Mesendoderm (in vitro differentiated cells): Measurements from ENCODE around the gene PLG.
A peak's percentile ranks its signal among the peaks of the same experiment; 100 is the strongest.

Experiments
- DNase-seq: peaks from one replicate; pipeline ENCODE4 v3.0.0; 2013
- H2AK5ac ChIP-seq: 2 replicates; pipeline ENCODE4 v1.6.1; 2013; ENCODE audit warnings: low read length, inconsistent platforms
- H2BK120ac ChIP-seq: 2 replicates; pipeline ENCODE4 v1.6.1; 2013; ENCODE audit warnings: low read depth, mild to moderate bottlenecking, low read length, moderate library complexity, mixed read lengths
- H2BK15ac ChIP-seq: replicated peaks from 2 replicates; pipeline ENCODE4 v1.6.1; 2013; ENCODE audit warnings: low read depth, mild to moderate bottlenecking, moderate library complexity
- H2BK5ac ChIP-seq: 2 replicates; pipeline ENCODE4 v1.6.1; 2013; ENCODE audit warnings: low read length, inconsistent platforms
- H3K18ac ChIP-seq: 2 replicates; pipeline ENCODE4 v1.6.1; 2013; ENCODE audit warnings: mild to moderate bottlenecking, low read length, mixed read lengths
- H3K23ac ChIP-seq: one replicate; pipeline ENCODE4 v1.6.1; 2013; ENCODE audit warnings: low read length
- H3K27ac ChIP-seq: 2 replicates; pipeline ENCODE4 v1.5.1; 2013; ENCODE audit warnings: low read depth, mild to moderate bottlenecking, inconsistent platforms, low read length, moderate library complexity
- H3K27me3 ChIP-seq: 2 replicates; pipeline ENCODE4 v1.6.1; 2013; ENCODE audit warnings: low read length, control low read depth, mild to moderate bottlenecking, inconsistent platforms; ENCODE audit not compliant: insufficient read depth, poor library complexity
- H3K36me3 ChIP-seq: 2 replicates; pipeline ENCODE4 v1.6.1; 2013; ENCODE audit warnings: low read length, inconsistent platforms; ENCODE audit not compliant: control insufficient read depth, insufficient read depth
- H3K4ac ChIP-seq: one replicate; pipeline ENCODE4 v1.6.1; 2013; ENCODE audit warnings: low read depth, mild to moderate bottlenecking, low read length, moderate library complexity
- H3K4me1 ChIP-seq: 2 replicates; pipeline ENCODE4 v1.6.1; 2013; ENCODE audit warnings: low read depth, low read length, inconsistent platforms; ENCODE audit not compliant: control insufficient read depth
- H3K4me2 ChIP-seq: 2 replicates; pipeline ENCODE4 v1.6.1; 2013; ENCODE audit warnings: low read length
- H3K4me3 ChIP-seq: 2 replicates; pipeline ENCODE4 v1.5.1; 2013; ENCODE audit warnings: mild to moderate bottlenecking, low read length
- H3K56ac ChIP-seq: one replicate; pipeline ENCODE4 v1.6.1; 2013; ENCODE audit warnings: low read length
- H3K79me1 ChIP-seq: 2 replicates; pipeline ENCODE4 v1.6.1; 2013; ENCODE audit warnings: low read length, inconsistent platforms
- H3K79me2 ChIP-seq: 2 replicates; pipeline ENCODE4 v1.6.1; 2013; ENCODE audit warnings: mild to moderate bottlenecking, low read length; ENCODE audit not compliant: control insufficient read depth, insufficient read depth
- H3K9ac ChIP-seq: 2 replicates; pipeline ENCODE4 v1.6.1; 2013; ENCODE audit warnings: low read length, inconsistent platforms
- H4K5ac ChIP-seq: one replicate; pipeline ENCODE4 v1.6.1; 2013; ENCODE audit warnings: low read length
- H4K8ac ChIP-seq: one replicate; pipeline ENCODE4 v1.6.1; 2013; ENCODE audit warnings: low read depth, mild to moderate bottlenecking, control low read depth, low read length, moderate library complexity
- WGBS: extraction: QIAGEN DNeasy Blood & Tissue Kit; methylation state at CpG from one replicate; pipeline ENCODE4 v1.1.7; 2013; ENCODE audit warnings: low lambda C conversion rate, missing lambda C conversion rate; ENCODE audit not compliant: insufficient coverage; ENCODE audit errors: extremely low coverage; 5-methylcytosine and 5-hydroxymethylcytosine counted together

PLG gene

DNA sequence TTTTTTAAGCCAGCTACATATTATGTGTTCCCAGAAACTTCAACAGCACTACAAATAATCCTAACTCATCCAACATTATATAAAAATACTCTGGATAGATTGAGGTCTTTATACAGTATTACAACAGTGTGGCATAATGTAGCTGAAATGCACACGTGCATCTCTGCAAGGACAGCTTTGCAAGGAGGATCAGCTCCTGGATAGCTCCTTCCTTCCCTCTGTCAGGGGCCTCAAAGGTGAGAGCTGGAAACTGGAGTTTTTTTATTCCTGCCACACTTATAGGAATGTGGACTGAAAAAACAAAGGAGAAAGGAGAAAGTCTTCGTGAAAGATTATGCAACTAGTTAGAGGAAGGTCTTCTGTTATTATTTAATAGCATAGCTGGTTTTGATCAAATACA lies 53.1 kb downstream of the PLG start:
- H3K4me3 ChIP-seq, result no peak overlapping the region
- H2BK5ac ChIP-seq, result no peak overlapping the region
- no peak overlapping the region for H3K4ac ChIP-seq
- no peak overlapping the region for H2AK5ac ChIP-seq
- no peak overlapping the region for H3K56ac ChIP-seq
- H4K5ac ChIP-seq, result no peak overlapping the region
- H3K27ac ChIP-seq, result no peak overlapping the region
- H4K8ac ChIP-seq, result no peak overlapping the region
- no peaks in the 10 kb centered on the region for H3K27me3 ChIP-seq
- no peak overlapping the region for H3K23ac ChIP-seq
- H2BK15ac ChIP-seq, result no peak overlapping the region
- no peaks in the 10 kb centered on the region for H3K4me1 ChIP-seq
- H3K79me2 ChIP-seq, result no peaks in the 10 kb centered on the region
- WGBS, result no CpG with 5 or more reads among the region's 2 CpGs
- H3K9ac ChIP-seq, result no peak overlapping the region
- H3K79me1 ChIP-seq, result no peaks in the 10 kb centered on the region
- H3K4me2 ChIP-seq, result no peak overlapping the region
- no peak overlapping the region for H3K18ac ChIP-seq
- H2BK120ac ChIP-seq, result no peak overlapping the region
- no peaks in the 10 kb centered on the region for H3K36me3 ChIP-seq
- peak; percentile 16 for DNase-seq

DNA sequence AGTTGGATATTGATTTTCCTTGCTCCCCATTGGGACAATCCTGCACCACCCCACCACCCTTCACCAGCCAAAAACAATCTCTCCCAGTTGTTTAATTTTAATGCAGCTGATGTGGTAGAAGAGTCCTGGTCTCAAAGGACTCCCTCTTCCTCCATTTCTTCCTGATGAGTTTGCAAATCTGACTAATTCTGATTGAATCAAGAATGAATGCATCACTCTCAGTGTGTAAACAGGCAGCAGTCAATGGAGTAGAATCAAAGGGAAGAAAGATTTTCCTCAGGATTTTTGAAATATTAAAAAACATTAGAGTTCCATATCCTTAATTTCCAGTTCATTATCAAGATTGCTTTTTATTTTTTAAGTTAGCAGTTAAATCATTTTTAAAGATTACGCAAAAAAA lies 54.0 kb downstream of the PLG start:
- Histone ChIP-seq H3K36me3 (no peaks in the 10 kb centered on the region), H2BK15ac (no peak overlapping the region), H3K56ac (no peak overlapping the region), H3K4me2 (no peak overlapping the region), H2BK120ac (no peak overlapping the region), H2BK5ac (no peak overlapping the region), H4K8ac (no peak overlapping the region), H3K23ac (no peak overlapping the region), H3K27me3 (no peaks in the 10 kb centered on the region), H3K79me2 (no peaks in the 10 kb centered on the region), H3K4me1 (no peaks in the 10 kb centered on the region), H3K4me3 (no peak overlapping the region), H3K4ac (no peak overlapping the region), H3K9ac (no peak overlapping the region), H3K18ac (no peak overlapping the region), H3K79me1 (no peaks in the 10 kb centered on the region), H2AK5ac (no peak overlapping the region), H3K27ac (no peak overlapping the region), H4K5ac (no peak overlapping the region)
- WGBS, result no CpG with 5 or more reads among the region's 1 CpG
- no peak for DNase-seq

DNA sequence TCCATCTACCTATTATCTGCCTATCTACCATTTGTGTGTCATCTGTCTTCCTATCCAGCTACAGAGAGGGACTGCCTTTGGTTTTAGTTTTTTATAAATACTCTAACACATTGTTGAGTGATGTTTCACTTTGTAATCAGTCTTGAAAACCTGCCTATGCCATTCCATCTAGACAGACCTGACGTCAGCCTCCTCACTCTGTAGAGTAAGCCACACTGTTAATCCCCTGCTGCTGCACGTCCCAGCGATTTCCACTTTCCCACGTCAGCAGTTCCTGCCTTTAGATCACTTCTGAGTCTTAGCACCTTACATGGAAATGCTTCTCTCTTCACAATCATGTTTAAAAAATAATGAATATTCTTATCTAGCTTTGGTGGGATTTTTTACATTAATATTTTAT lies 54.8 kb downstream of the PLG start:
- no peaks in the 10 kb centered on the region for H3K27me3 ChIP-seq
- no CpG with 5 or more reads among the region's 4 CpGs for WGBS
- no peak overlapping the region for H4K5ac ChIP-seq
- H3K27ac ChIP-seq, result no peak overlapping the region
- H3K18ac ChIP-seq, result no peak overlapping the region
- no peaks in the 10 kb centered on the region for H3K36me3 ChIP-seq
- H4K8ac ChIP-seq, result no peak overlapping the region
- H3K4me2 ChIP-seq, result no peak overlapping the region
- H2BK15ac ChIP-seq, result no peak overlapping the region
- no peak overlapping the region for H3K9ac ChIP-seq
- H3K4me1 ChIP-seq, result no peaks in the 10 kb centered on the region
- no peaks in the 10 kb centered on the region for H3K79me2 ChIP-seq
- H3K4ac ChIP-seq, result no peak overlapping the region
- no peak overlapping the region for H2BK120ac ChIP-seq
- H3K56ac ChIP-seq, result no peak overlapping the region
- H3K4me3 ChIP-seq, result no peak overlapping the region
- no peak overlapping the region for H3K23ac ChIP-seq
- H2BK5ac ChIP-seq, result no peak overlapping the region
- no peaks in the 10 kb centered on the region for H3K79me1 ChIP-seq
- DNase-seq, result no peak
- no peak overlapping the region for H2AK5ac ChIP-seq

DNA sequence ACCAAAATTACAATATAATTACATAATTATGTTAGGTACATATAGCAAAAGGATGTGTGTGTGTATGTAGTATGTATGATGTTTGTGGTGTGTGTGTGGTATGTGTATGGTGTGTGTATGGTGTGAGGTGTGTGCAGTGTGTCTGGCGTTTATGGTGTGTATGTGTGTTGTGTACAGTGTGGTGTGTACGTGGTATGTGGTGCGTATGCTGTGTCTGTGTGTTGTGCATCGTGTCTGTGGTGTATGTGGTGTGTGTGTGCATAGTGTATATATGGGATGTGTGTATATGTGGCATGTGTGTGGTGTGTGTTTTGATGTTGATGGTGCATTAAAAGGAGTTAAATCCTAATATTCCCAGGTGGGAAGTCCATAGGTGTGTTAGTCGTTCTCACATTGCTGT lies 62.8 kb downstream of the PLG start:
- no peaks in the 10 kb centered on the region for H3K79me2 ChIP-seq
- H3K9ac ChIP-seq, result peak overlapping the region; percentile 20
- H3K4ac ChIP-seq, result no peak overlapping the region
- H2BK15ac ChIP-seq, result no peak overlapping the region
- no peak overlapping the region for H2BK120ac ChIP-seq
- no peak overlapping the region for H3K27ac ChIP-seq
- 100% methylated on average over 1 of the region's 5 CpGs for WGBS
- H3K4me3 ChIP-seq, result no peak overlapping the region
- peak overlapping the region; percentile 73 for H3K23ac ChIP-seq
- H3K56ac ChIP-seq, result peak overlapping the region; percentile 79
- peak overlapping the region; percentile 94 for H2BK5ac ChIP-seq
- no peak overlapping the region for H3K18ac ChIP-seq
- H4K5ac ChIP-seq, result no peak overlapping the region
- no peak overlapping the region for H3K4me2 ChIP-seq
- H3K79me1 ChIP-seq, result no peaks in the 10 kb centered on the region
- no peaks in the 10 kb centered on the region for H3K36me3 ChIP-seq
- no peak overlapping the region for H4K8ac ChIP-seq
- no peaks in the 10 kb centered on the region for H3K27me3 ChIP-seq
- peaks cover 3% of the 10 kb centered on the region for H3K4me1 ChIP-seq
- DNase-seq, result no peak
- peak overlapping the region; percentile 100 for H2AK5ac ChIP-seq

DNA sequence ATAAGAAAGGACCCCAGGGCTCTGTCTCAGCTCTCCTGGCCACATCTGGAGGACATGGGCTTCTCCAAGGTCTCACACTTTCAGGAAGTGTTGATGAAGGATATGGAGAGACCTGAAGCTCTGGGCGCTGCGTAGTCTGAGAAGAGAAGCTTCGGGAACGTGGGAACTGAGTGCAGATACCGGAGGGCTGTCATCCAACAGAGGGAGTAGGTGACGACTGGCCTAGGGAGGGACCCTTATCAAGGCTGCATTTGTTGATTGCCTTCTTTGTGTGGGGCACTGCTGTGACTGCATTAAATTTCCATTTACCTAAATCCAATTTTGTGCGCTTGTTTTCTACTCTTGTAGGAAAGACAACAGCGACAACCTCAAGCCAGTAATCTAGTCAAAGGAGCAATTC lies 63.4 kb downstream of the PLG start:
- H3K79me1 ChIP-seq, result no peaks in the 10 kb centered on the region
- H2AK5ac ChIP-seq, result no peak overlapping the region
- H3K36me3 ChIP-seq, result no peaks in the 10 kb centered on the region
- no peak overlapping the region for H3K27ac ChIP-seq
- no peak overlapping the region for H4K8ac ChIP-seq
- H3K4me3 ChIP-seq, result no peak overlapping the region
- peak; percentile 92 for DNase-seq
- no peak overlapping the region for H3K4me2 ChIP-seq
- no peak overlapping the region for H3K56ac ChIP-seq
- H3K4ac ChIP-seq, result no peak overlapping the region
- no CpG with 5 or more reads among the region's 8 CpGs for WGBS
- no peak overlapping the region for H3K9ac ChIP-seq
- no peaks in the 10 kb centered on the region for H3K79me2 ChIP-seq
- no peak overlapping the region for H2BK120ac ChIP-seq
- H2BK5ac ChIP-seq, result no peak overlapping the region
- no peak overlapping the region for H4K5ac ChIP-seq
- no peaks in the 10 kb centered on the region for H3K27me3 ChIP-seq
- peaks cover 3% of the 10 kb centered on the region for H3K4me1 ChIP-seq
- no peak overlapping the region for H2BK15ac ChIP-seq
- H3K18ac ChIP-seq, result no peak overlapping the region
- no peak overlapping the region for H3K23ac ChIP-seq

DNA sequence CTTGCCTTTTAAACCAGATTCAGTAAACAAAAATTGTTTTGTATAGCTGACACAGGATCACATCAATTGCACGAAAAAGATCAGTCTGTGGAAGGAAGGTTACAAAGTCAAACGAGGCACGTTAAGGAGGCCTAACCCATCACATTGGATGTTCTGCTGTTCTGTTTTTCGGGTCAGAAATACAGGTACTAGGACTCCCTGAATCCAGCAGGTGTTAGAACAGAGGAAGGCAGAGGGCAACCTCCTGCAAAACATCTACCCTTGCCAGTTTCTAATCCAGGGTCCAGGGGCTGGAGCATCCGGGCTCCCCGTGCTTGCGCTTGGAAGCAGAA lies 64.6 kb downstream of the PLG start:
- Histone ChIP-seq H3K4me1 (peaks cover 3% of the 10 kb centered on the region), H4K5ac (no peak overlapping the region), H3K56ac (peak overlapping the region; percentile 63), H3K4ac (no peak overlapping the region), H2AK5ac (peak overlapping the region; percentile 27), H3K4me2 (peak overlapping the region; percentile 1), H3K27me3 (no peaks in the 10 kb centered on the region), H2BK120ac (no peak overlapping the region), H4K8ac (no peak overlapping the region), H3K27ac (no peak overlapping the region), H2BK15ac (no peak overlapping the region), H3K18ac (no peak overlapping the region), H3K79me1 (no peaks in the 10 kb centered on the region), H3K9ac (peak overlapping the region; percentile 62), H3K23ac (peak overlapping the region; percentile 37), H3K79me2 (no peaks in the 10 kb centered on the region), H2BK5ac (no peak overlapping the region), H3K4me3 (peak overlapping the region; percentile 7), H3K36me3 (no peaks in the 10 kb centered on the region)
- no CpG with 5 or more reads among the region's 7 CpGs for WGBS
- no peak for DNase-seq
